HG03025 (cell line): Measurements from ENCODE around the gene ZNF618.
"Not testable (repeated sequence)": the region's sequence is repeated elsewhere in the genome, so short reads cannot be mapped to it uniquely, and the experiment has no call there.

Experiments
- ATAC-seq: cut with Tn5 transposase; IDR thresholded peaks from one replicate; pipeline ENCODE4 v1.9.1; 2021; ENCODE audit warnings: mild to moderate bottlenecking, moderate library complexity; ENCODE audit not compliant: unreplicated experiment, low FRiP score

ZNF618 gene

DNA sequence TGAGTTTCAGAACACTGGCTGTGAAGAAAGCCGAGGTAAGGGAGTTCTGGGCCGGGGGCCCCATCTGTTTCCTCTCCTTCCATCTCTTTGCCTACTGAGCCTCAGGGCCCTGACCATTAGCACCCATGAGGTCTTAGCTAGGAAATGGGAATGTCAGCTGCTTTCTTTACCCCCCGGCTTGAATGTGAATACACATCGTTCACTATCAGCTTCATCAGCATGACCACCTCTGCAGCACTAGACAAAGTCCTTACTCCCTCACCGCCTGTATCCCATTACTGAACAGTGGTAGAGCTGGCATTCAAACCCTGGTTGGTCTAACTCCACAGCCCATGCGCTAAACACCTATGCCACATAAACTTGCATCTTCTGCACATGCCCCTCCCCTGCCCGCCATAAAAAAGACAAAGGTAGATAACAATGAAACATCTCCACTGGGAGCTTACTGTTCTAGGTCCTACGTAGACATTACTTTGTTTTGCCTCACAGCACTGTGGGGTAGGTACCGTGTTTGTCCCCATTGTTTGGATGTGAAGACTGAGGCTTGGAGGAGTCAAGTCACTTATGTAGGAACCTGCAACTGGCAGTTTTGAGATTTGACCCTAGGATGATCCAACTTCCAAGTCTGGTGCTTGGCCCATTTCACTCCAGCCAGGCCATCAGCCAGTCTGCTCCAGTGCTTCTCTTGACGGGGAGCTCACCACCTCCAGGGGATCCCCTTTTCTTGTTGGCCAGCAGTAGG is 108.7 kb downstream of the ZNF618 start:
- ATAC-seq = no peak

DNA sequence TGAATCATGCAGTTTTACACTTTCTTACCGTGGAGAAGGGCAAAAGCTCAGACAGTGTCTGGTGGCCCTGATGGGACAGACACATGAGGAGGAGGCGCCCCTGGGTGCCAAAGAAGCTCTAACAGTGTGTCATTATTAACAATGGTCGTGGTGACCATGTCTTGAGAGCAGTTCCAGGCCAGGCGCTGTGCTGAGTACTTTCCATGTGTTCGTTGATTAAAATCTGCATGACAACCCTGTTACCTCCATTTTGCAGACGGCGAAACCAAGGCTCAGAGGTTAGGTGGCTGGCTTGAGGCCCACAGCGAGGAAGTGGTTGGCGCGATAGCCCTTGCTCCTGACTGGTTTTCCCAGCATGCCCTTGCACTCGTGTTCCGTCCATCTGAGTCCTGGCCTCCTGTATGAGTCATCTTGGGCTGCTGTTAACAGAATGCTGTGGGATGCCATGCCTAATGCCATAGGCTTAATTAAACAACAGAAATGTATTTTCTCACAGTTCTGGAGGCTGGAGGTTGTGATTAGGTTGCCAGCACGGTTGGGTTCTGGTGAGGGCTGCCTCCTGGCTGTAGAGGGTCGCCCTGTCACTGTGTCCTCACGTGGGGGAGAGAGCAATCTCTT is 110.0 kb downstream of the ZNF618 start:
- no peak for ATAC-seq

DNA sequence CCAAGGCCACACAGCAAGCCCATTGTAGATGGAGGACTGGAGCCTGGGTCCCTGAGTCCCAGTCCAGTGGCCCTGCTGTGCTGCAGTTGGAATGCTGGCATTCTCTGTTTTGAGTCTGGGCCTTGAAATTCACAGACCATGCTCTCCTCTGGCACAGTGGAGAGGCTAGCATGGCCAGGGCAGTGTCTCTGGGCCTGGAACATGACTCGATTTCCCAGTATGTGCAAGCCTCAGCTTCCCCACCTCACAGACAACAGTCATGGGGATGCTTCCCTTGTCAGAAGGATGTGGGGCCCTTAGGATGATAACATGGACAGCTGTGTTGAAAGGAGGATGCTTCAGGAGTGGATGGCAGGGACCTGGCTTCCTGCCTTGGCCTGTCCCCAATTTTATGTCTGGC is 110.8 kb downstream of the ZNF618 start:
- ATAC-seq = no peak

DNA sequence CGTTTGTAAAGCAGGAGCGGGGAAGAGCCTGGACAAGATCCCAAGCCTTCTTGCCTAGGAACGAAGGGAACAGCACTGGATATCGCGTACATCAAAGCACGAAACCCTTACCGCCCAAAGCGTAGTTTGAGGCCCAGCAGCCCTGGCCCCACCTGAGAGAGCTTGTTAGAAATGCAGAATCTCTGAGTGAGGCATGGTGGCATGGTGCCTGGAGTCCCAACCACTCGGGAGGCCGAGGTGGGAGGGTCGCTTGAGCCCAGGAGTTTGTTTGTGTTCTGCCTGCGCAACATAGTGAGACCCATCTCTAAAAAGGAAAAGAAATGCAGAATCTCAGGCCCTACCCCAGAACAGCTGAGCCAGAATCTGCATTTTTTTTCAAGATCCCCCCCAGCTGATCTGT is 111.4 kb downstream of the ZNF618 start:
- no peak for ATAC-seq

DNA sequence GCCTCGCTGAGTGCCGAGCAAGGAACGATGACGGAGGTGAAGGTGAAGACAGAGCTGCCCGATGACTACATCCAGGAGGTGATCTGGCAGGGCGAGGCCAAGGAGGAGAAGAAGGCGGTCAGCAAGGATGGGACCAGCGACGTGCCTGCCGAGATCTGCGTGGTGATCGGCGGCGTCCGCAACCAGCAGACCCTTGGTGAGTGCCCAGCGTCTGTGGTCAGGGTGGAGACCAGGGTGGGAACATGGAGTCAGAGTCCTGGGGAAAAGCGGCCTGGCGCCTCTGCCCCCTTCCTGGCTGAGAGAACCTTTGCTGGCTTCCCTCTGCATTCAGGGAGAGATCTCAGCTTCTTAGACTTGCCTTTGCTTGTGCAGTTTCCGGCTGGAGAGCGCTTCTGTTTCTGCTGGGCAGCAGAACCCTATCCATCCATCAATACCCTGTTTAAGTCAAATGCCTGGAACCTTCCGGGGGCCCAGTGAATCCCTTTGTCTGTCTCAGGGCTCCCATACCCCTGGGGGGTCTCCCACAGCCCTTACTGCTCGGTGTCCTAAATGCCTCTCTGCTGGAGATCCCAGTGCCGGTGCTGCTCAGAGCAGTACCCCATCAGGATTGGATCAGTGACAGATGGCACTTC is 112.4 kb downstream of the ZNF618 start:
- ATAC-seq = no peak

DNA sequence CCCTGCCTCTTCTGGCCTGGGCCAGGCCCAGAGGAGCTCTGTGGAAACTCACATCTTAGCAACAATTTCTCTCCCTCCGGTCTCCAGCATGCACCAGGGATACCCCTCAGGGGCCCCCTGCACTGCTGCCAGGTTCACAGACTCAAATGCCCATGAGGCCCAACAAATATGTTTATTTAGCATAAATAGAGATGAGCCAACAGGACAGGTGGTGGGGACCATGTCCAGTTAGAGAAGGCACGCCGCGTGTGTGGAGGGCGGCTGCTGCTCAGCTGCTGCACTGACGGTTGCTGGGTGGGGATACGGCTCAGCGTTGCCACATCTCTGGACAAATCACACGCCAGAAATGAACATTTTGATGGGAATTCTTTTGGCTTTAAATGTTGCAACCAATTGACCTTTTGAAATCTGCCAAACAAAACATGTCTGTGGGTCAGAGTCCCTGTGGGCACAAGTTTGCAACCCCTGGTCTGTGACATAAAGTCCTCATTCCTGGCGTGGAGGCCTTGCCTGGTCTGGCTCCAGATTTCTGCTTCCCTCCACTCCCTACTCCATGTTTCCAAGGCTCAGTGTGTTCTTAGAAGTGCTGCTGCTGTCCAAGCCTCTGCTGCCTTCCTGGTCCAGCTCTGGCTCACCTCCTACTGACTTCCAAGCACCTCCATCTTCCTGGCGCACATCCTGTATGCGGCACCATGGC is 113.1 kb downstream of the ZNF618 start:
- no peak for ATAC-seq

DNA sequence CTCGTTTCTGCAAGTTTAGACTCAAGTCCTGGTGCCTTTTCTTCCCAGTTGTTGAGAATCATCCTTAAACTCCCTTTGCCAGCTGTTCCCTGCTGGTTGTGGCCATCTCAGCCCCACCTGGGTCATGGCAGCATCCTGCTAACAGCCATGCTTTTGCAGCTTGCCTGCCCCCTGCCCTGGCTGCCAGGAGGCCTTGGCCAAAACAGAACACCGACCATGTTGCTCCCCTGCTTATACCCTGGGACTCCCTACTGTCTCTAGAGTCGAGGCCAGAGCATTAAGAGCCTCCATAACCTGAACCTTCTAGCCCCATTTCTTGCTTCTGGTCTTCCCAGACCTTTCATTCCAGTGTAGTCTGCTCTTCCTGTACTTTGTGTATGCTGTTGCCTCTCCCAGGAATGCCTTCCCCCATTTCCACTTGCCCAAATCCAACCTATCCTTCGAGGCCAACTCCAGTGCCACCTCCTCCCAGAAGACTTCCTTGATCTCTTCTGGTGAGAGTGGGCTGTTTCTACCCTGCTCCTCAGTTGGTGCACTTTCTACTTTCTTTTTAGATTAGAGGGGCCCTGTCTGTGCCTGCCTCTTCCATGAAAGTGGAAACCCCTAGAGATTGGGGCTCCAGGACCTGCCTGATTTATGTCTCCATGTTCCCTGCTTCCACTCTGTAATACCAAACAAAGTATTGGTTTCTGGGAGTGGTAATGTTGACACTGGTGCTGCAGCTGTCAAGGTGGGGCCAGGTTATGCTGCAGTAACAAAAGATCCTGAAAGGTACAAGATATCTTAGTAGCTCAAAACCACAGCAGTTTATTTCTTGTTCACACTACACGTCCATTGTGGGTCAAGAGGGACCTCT is 113.8 kb downstream of the ZNF618 start:
- ATAC-seq = no peak

DNA sequence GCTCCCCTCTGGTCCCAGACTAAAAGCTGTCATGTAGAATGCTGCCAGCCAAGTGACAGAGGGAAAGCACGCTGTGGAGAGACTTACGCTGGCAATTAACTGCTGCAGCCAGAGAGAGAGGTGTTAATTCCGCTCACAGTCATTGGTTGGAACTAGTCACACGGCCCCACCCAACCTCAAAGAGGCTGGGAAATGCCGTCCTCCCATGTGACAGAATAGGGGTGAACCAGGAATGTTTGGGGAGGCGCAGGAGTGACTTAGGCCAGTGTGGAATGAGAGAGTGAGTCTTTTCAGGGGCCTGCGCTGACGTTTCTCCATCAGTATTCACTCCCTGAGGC is 114.4 kb downstream of the ZNF618 start:
- no peak for ATAC-seq

DNA sequence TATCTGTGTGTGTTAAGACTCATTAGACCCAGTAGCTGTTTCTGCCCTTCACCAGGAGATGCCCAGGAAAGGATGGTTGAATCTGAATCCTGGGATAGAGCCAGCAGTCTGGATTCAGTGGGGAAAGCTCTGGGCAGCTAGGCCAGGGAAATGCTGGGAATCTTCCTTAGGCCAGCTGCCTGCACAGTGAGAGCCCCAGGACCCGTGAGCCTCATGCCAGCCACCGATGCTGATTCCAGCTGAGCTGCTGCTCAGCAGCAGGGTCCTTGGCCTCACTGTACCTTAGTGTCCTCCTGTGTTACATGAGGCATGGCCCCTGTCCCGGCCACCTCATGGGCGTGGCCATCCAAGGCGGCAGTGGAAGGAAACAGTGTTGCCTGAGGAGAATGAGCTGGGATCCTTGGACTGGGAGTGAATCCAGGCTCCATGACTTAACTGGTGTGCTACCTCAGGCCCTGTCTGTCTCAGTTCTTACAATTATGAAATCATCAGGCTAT is 114.9 kb downstream of the ZNF618 start:
- ATAC-seq = no peak

DNA sequence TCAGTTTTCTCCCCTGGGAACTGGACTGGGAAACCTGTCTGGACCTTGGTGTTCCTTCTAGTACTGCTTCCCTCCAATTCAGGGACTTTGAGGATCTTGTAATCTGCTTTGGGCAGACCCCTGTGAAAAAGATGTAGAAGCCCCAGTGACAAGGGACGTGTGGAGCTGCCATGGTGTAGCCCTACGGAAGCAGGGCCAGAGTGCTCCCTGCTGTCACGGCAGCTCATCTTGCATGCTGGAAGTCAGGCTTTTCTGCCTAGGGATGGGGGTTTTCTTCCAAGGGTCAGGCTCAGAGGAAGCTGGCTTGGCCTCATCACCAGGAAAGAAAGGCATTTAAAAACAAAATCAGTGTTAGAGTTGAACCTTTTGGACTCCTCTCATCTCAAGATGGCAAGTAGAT is 115.6 kb downstream of the ZNF618 start:
- ATAC-seq = no peak

DNA sequence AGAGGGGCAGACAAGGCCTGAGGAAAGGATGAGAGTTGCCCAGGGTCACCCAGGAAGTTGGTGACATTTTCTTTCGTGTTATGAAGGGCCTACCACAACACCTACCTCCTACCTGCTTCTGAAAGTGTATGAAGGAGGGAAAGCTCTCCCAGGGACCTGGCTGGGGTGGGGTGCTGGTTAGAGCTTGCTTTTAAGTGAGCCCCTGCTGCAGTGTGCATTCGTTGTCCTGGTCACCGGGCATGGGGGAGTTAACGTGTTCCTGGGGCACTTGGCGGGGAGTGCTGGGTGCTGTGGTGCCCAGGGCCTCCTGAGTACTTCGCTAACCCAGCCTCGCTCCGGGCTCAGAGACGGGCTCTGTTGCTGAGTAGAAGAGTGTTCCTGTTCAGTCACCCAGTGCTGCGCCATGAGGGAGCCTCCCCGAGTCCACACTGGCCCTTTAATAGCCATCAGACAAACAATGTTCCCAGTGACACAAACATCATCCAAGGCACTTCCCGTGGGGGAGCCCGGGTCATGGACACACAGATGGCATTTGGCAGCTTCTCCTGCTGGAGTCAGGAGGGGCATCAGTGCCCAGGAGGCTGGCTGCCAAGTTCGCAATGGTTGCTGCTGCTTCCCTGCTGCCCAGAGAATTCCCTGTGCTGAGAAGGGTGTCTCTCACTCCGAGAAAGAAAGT is 116.3 kb downstream of the ZNF618 start:
- no peak for ATAC-seq

DNA sequence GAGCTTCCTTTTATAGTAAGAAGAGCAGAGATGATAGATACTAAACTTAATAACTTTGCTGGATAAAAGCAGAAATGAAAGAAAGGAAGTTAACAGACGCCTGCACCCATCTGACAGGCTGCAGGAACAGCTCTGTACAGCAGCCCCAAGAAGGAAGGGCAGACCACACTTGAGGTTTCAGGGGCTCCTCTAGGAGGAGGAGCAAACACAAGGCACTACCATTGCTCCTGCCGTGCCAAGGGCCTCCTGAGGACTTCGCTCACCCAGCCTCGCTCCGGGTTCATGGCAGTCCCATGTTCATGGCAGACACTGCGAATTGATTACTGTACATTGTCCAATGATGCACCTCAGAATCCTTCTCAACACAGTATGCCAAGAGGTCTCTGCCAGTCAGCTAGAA is 116.9 kb downstream of the ZNF618 start:
- no peak for ATAC-seq

DNA sequence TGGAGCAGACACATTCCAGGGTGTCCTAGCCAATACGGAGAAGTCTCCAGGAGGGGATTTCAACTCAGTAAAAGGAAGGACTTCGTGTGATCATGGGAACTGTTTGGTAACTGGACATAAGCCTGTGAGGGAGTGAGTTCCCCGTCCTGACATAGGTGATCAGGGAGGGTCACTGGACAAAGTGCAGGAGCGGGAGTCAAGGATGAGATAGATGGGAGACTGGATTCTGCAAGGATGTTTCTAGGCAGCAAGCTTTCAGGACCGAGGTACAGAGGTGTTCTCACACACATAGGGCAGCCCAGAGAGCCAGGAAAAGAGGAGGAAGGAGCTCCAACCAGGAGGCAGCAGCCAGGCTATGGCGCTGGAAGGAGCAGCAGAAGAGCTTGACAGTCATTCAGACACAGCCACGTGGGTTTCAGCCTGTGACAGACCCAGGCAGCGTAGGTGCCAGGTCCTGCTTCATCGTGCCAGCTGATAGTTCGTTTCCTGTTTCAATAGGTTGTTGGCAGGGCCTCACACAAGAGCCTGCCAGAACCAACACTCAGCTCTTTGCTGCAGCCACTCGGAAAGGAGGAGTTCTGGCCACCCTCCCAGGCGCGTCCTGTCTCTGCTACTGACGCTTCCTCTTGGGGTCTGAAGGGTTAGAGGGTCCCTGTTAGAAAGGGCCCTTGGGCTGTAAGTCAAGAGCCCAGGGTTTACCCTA is 117.9 kb downstream of the ZNF618 start:
- no peak for ATAC-seq

DNA sequence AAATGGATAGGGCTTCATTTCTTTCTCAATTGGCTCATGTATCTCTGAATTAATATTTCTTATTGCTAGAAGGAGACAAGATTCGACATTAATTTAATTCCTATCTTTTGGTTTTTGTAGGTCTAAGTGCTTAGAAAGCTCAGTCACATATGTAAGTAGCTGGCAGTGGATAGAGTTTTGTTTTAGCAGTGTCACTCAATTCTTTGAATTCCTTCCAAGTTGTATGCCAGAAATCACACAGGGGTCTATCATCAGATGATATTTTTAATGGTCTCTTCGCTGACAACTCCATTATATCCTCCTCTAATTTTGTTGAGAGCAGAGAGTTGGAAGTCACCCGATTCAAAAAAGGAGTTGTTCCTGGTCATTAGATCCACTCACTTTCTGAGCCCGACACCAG is 119.3 kb downstream of the ZNF618 start:
- ATAC-seq = no peak

DNA sequence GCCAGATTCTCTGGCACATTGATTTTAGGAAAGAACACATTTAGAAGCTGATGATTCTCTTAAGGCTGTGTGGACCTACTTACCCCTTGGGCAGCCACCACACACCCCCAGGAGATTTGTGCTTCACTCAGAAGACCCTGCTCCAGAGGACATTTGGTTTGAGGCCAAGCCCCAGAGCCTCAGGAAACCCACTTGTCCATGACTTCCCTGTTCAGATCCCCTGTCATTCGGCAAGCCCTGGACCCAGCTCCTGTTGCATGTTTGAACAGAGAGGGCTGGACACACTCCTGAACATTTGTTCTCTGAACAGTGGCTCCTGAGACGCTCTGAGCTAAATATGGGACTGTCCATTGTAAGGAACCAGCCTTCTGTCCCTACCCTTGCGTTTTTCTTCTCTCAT is 119.9 kb downstream of the ZNF618 start:
- ATAC-seq = no peak

DNA sequence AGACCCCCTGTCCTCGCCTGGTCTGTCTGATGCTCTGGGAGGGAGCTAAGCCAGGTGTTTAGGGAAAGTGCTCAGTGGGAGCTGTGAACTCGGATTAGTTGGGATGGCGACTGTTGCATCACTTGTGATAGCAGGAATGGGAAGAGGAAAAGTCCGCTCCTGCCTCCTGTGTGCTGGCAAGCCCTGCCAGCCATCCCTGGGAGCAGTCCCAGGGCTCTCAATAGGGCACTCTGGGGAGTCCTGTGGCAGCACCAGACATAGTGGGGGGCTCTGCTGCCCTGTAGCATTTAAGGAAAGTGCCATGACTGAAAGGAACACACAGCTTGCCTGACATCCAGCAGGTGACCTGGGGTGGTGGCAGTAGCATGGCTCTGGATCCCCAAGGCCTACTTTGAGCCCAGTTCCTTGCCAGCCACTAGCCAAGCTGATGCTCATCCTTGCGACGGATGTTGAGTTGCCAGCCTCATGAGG is 120.5 kb downstream of the ZNF618 start:
- ATAC-seq = no peak

DNA sequence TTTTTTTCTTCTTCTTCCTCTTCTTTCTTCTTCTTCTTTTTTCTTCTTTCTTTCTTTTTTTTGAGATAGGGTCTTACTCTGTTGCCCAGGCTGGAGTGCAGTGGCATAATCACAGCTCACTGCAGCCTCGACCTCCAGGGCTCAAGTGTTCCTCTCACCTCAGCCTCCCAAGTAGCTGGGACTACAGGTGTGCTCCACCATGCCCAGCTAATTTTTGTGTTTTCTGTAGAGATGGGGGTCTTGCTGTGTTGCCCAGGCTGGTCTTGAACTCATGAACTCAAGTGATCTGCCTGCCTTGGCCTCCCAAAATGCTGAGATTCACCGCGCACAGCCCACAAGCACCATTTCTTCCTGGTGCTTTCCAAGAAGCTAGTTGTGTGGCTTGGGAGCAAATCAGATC is 121.0 kb downstream of the ZNF618 start:
- not testable (repeated sequence) for ATAC-seq

DNA sequence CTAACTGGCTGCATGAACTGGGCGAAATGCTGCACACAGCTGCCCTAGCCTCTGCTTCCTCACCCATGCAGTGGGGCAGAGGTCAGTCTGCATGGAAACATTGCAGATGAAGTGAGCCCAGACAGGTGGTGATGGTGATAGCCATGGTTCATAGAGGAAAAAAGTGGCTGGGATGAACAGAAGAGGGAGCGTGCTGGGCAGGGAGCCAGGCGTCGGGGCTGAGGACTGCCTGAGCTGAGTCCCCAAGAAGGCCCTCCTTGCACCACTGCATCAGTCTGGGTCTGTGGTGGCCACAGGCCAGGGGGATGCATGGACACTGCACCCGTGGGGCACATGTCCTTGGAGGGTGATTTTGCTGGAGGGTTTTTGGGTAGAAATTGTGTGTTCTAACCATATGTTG is 121.5 kb downstream of the ZNF618 start:
- no peak for ATAC-seq

DNA sequence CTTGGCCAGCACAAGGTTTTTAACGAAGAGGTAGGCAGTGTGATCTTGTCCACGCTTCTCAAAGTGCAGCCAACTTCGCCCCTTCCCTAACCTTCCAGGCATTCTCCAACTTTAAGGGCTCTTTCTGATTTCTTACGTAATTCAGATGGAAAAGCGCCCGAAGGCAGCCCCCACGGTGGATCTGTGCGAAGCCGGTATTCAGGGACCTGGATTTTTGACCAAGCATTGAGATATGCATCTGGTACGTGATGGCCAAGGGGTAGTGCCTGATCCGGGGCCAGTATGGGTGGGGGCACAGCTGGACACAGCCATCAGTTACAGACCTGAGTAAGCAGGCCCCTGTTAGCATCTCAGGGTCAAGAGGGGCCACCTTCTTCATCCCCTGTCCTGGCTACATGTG is 122.0 kb downstream of the ZNF618 start:
- ATAC-seq = no peak
